ENCODE data around the gene AJM1. TPM values are rescaled to one million over a fixed set of nuclear protein-coding genes. Genes with fewer than 3 reads are reported as not detected.

The AJM1 gene
- total and polyA plus RNA-seq, 2 of the 8 experiments (the other 6 are each of a cell fraction or from before 2014, with no cell fraction given): 0.12 to 0.97 TPM

DNA sequence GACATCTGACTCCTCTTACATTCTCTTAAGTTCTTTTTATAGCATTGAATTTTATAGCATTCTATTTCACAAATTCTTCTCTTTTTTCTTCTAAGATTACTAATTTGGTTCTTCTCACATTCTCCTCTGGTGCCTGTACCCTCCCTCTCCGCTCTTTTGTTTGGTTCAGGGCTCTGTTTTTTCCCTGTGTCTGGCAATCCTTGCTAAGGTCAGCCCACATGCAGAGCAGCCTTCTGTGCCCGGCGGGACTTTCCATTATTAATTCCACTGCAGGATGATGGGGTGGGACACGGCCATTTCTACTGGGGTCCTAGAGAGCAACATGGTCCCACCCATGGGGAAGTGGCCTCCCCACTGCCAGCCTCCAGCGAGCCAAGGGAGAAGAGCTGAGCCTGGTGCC lies 34.2 kb downstream of the AJM1 start:
- H3K56ac ChIP-seq (replicated peaks; ENCODE audit: insufficient read length, low read depth, low read length): no peak overlapping the region
- H2BK12ac ChIP-seq (ENCODE audit: low read depth, low read length): no peak overlapping the region
- DNase-seq (ENCODE audit: low read depth in 1 of 2, low spot score in 2 of 2) (no peak), FAIRE-seq (no peak)
- H2BK15ac ChIP-seq (ENCODE audit: low read length): no peak overlapping the region
- H3K18ac ChIP-seq (ENCODE audit: extremely low read depth, low read length): no peak overlapping the region
- no peak overlapping the region for H2AK5ac ChIP-seq (ENCODE audit: low read depth, low read length)
- peaks cover 0 to 1% of the 10 kb centered on the region in 2 experiments for H4K20me1 ChIP-seq (replicated peaks in 1 of 2; ENCODE audit: control insufficient read depth in 1 of 2, insufficient read depth in 2 of 2, low read length in 2 of 2)
- peaks cover 17 to 18% of the 10 kb centered on the region in 2 experiments for H3K9me3 ChIP-seq (ENCODE audit: insufficient read depth in 2 of 2, low read depth in 1 of 2, low read length in 1 of 2)
- no peak overlapping the region for H3K23ac ChIP-seq (ENCODE audit: insufficient read length)
- ChIA-PET POLR2A (ENCODE audit: partially characterized antibody) (no interaction called here), CTCF (ENCODE audit: partially characterized antibody) (interaction anchor here (1.4 kb wide), 1 partner anchor 14 kb away, joined by 5 read pairs; no protein-coding TSS in a partner anchor)
- H3K27ac ChIP-seq (ENCODE audit: low read depth, low read length): no peak overlapping the region
- H3K9ac ChIP-seq (replicated peaks in 1 of 4; ENCODE audit: extremely low read depth in 1 of 4, low read depth in 3 of 4, low read length in 3 of 4): no peak overlapping the region
- no peaks in the 10 kb centered on the region for H3K27me3 ChIP-seq (replicated peaks in 1 of 4; ENCODE audit: control insufficient read depth in 3 of 4, extremely low read depth in 1 of 4, insufficient read depth in 3 of 4, low read length in 3 of 4)
- WGBS, 2 experiments (ENCODE audit: extremely low coverage in 1 of 2, insufficient coverage in 1 of 2, insufficient read length in 1 of 2, insufficient replicate concordance in 2 of 2, low coverage in 1 of 2, low lambda C conversion rate in 2 of 2, missing lambda C conversion rate in 1 of 2): 92% methylated on average over 4 of the region's 5 CpGs; no CpG with 5 or more reads in 1 of the 2 experiments
- H3K79me2 ChIP-seq (ENCODE audit: control insufficient read depth in 1 of 2, insufficient read depth in 2 of 2, low read length in 2 of 2): no peaks in the 10 kb centered on the region
- H3K36me3 ChIP-seq (ENCODE audit: control insufficient read depth in 2 of 4, insufficient read depth in 4 of 4, low read length in 3 of 4): no peaks in the 10 kb centered on the region
- no peak overlapping the region for H3K4ac ChIP-seq (replicated peaks; ENCODE audit: insufficient read length, low read depth, low read length)
- no peak overlapping the region for H2BK5ac ChIP-seq (ENCODE audit: low read depth, low read length)
- no peak overlapping the region for H3K4me2 ChIP-seq (ENCODE audit: insufficient read depth in 1 of 2, low read depth in 2 of 2, low read length in 2 of 2)
- H3K14ac ChIP-seq (ENCODE audit: insufficient read length): no peak overlapping the region
- no peak overlapping the region for H4K91ac ChIP-seq (replicated peaks; ENCODE audit: insufficient read length, low read length)
- no peak overlapping the region for H2BK120ac ChIP-seq (replicated peaks; ENCODE audit: low read depth, low read length)
- H3K79me1 ChIP-seq (ENCODE audit: low read depth, low read length): no peaks in the 10 kb centered on the region
- H3K23me2 ChIP-seq (ENCODE audit: low read depth, low read length): no peaks in the 10 kb centered on the region
- no peak overlapping the region for H4K5ac ChIP-seq (ENCODE audit: insufficient read length, low read depth, low read length)
- H2AFZ ChIP-seq (ENCODE audit: low read length): no peak overlapping the region
- no peak overlapping the region for H3K4me3 ChIP-seq (ENCODE audit: extremely low read depth in 1 of 4, insufficient read depth in 2 of 4, low read depth in 3 of 4, low read length in 4 of 4)
- H4K8ac ChIP-seq (ENCODE audit: extremely low read depth, insufficient read depth, low read length): no peak overlapping the region
- H2BK20ac ChIP-seq (ENCODE audit: low read length): no peak overlapping the region
- TF ChIP-seq RBBP5 (IDR thresholded peaks at IDR 0.05; ENCODE audit: borderline replicate concordance, low read depth, low read length): no peak
- no peak for TF ChIP-seq POLR2AphosphoS5 (IDR thresholded peaks at IDR 0.05; ENCODE audit: low read depth, low read length)
- TF ChIP-seq CBX5 (IDR thresholded peaks at IDR 0.05; ENCODE audit: low read depth, low read length): no peak
- H3K4me1 ChIP-seq (replicated peaks in 1 of 4; ENCODE audit: control insufficient read depth in 3 of 4, insufficient read depth in 4 of 4, low read length in 3 of 4): no peaks in the 10 kb centered on the region

Data from H1 (cell line).